Right lobe of liver (tissue), 6 donors: ENCODE data around the gene LGR5. TPM values are rescaled to one million over a fixed set of nuclear protein-coding genes. Genes with fewer than 3 reads are reported as not detected.

Experiments
- ATAC-seq, 4 donors: fragments of 200-7000 bp; cut with Tn5 transposase; one replicate each; pipeline ENCODE4 v1.9.1; 2020; ENCODE audit warnings: mild to moderate bottlenecking in 4 of 4, moderate library complexity in 4 of 4
- DNase-seq, 3 donors: peaks; one replicate each; pipeline ENCODE4 v3.0.0-alpha.2; 2020
- H3K27ac ChIP-seq, 3 donors: fragments of 200-600 bp; one replicate each; pipeline ENCODE4 v1.8.0; 2022
- H3K27me3 ChIP-seq, 2 donors: fragments of 200-600 bp; one replicate each; pipeline ENCODE4 v1.8.0; 2022
- H3K36me3 ChIP-seq, 4 donors: fragments of 200-600 bp; sonication (generic) in 1 of 4; one replicate each; pipeline versions ENCODE4 v1.5.1 to v1.8.0; 2017 to 2022; ENCODE audit warnings: control low read depth in 1 of 4
- H3K4me1 ChIP-seq, 4 donors: fragments of 200-600 bp; sonication (generic) in 1 of 4; one replicate each; pipeline versions ENCODE4 v1.5.1 to v1.8.0; 2017 to 2022; ENCODE audit warnings: control low read depth in 1 of 4
- H3K4me3 ChIP-seq, 3 donors: fragments of 200-600 bp; one replicate each; pipeline ENCODE4 v1.8.0; 2022
- H3K9me3 ChIP-seq, 4 donors: fragments of 200-600 bp; sonication (generic) in 1 of 4; one replicate each; pipeline versions ENCODE4 v1.5.1 to v1.8.0; 2017 to 2022; ENCODE audit warnings: control low read depth in 1 of 4
- POLR2A ChIP-seq: fragments of 450-650 bp; IDR thresholded peaks from one replicate; pipeline ENCODE4 v1.6.1; 2017; ENCODE audit warnings: antibody characterized with exemption, mild to moderate bottlenecking
- WGBS: methylation state at CpG from one replicate; pipeline ENCODE4 v1.1.6; 2018; ENCODE audit warnings: low coverage, low lambda C conversion rate; ENCODE audit not compliant: insufficient coverage; ENCODE audit errors: missing lambda C conversion rate; 5-methylcytosine and 5-hydroxymethylcytosine counted together
- intact Hi-C, 2 donors: fragments of 100-400 bp; cut with DNase I; formaldehyde crosslinking; loops; one replicate each; pipeline versions ENCODE4 v1.11.2 to v1.14.1; 2022
- total RNA-seq, 6 experiments: library from RNA; depleted of rRNA in 2 of 6; stranded (reverse); fragments of >200 nt in 2 of 6; fragmentation: NEBNext Ultra II Directional in 3 of 6; extraction: Animal tissue kit (Norgen Biotek cat#: 25700) in 3 of 6; gene quantifications; one replicate each; pipeline versions ENCODE4 v1.1.0 to v1.2.4, GENCODE V29; 2016 to 2023
- TF ChIP-seq, protein P1 (sequence below), 4 donors: fragments of 200-600 bp in 3 of 4; fragments of 450-650 bp in 1 of 4; IDR thresholded peaks; one replicate each; pipeline versions ENCODE4 v1.5.1 to v1.8.0; 2016 to 2022; ENCODE audit warnings: antibody characterized with exemption in 4 of 4, mild to moderate bottlenecking in 2 of 4
- donor health status: DM: no; HTN: yes; CAD: no.
- donor health status: DM: no; HTN: no; CAD: no.
- donor health status: DM: no; HTN: no; CAD: no.
- donor health status: DM: no; HTN: yes; CAD: no.
- donor health status: DM: no; HTN: yes; CAD: no.

LGR5 gene
- total RNA-seq, 6 experiments from 2014 or later: 0.11 to 0.31 (median 0.17) TPM

DNA sequence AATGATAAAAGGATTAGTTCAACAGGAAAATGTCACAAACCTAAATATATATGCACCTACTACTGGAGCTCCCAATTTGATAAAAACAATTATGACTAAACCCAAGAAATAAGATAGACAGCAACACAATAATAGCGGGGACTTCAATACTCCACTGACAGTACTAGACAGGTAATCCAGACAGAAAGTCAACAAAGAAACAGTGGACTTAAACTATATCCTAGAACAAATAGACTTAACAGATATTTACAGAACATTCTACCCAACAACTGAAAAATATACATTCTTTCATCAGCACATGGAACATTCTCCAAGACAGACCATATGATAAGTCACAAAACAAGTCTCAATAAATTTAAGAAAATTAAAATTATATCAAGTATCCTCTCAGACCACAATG is 28.0 kb upstream of the LGR5 start:
- Histone ChIP-seq H3K4me3 (no peak overlapping the region), H3K4me1 (no peaks in the 10 kb centered on the region), H3K27me3 (no peaks in the 10 kb centered on the region), H3K9me3 (no peaks in the 10 kb centered on the region), H3K27ac (no peak overlapping the region), H3K36me3 (no peaks in the 10 kb centered on the region)
- TF ChIP-seq, protein P1, sequence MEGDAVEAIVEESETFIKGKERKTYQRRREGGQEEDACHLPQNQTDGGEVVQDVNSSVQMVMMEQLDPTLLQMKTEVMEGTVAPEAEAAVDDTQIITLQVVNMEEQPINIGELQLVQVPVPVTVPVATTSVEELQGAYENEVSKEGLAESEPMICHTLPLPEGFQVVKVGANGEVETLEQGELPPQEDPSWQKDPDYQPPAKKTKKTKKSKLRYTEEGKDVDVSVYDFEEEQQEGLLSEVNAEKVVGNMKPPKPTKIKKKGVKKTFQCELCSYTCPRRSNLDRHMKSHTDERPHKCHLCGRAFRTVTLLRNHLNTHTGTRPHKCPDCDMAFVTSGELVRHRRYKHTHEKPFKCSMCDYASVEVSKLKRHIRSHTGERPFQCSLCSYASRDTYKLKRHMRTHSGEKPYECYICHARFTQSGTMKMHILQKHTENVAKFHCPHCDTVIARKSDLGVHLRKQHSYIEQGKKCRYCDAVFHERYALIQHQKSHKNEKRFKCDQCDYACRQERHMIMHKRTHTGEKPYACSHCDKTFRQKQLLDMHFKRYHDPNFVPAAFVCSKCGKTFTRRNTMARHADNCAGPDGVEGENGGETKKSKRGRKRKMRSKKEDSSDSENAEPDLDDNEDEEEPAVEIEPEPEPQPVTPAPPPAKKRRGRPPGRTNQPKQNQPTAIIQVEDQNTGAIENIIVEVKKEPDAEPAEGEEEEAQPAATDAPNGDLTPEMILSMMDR (IDR thresholded peaks at IDR 0.05): no peak
- TF ChIP-seq POLR2A: no peak
- ATAC-seq (no peak), DNase-seq (no peak)
- WGBS: 43% methylated on average over 1 of the region's 1 CpG
- intact Hi-C loops: no loop called here

DNA sequence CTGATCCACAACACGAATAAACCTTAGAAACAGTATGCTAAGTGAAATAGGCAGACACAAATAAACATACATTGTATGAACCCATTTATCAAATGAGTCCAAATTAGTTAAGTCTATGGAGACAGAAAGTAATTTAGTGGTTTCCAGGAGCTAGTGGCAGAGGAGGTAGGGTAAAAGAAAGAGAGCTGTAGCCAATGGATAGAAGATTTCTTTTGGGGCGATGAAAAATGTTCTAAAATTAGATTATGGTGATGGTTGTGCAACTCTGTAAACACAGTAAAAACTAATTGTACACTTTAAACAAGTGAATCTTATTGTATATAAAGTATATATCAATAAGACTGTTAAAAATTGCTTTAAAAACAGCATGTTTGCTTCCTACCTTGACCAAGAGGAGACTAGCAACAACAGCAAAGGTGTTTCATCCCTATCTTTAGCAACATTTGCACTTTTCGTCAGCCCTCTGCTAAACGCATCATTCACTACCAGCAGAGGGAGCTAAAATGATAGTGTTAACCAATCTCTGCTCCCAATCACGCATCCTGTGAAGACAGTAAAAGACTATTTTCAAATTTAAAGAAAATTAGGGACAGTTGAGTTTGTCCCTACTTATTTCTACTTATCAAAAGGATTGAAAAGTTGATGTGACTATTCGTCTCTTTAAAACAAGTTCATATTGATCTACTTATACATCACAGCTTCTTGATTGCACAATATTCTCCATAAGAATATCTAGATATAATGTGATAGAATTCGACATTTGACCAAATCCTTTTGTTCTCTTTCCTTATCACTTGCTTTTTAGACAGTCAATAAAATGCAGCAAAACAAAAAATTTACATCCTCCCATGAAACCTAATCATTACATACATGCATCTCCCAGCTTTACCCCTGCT is 24.0 kb upstream of the LGR5 start:
- Histone ChIP-seq H3K4me1 (no peaks in the 10 kb centered on the region), H3K27ac (no peak overlapping the region), H3K4me3 (no peak overlapping the region), H3K27me3 (no peaks in the 10 kb centered on the region), H3K36me3 (no peaks in the 10 kb centered on the region), H3K9me3 (no peaks in the 10 kb centered on the region)
- 10% methylated on average over 7 of the region's 7 CpGs for WGBS
- ATAC-seq: peak; percentile 81 to 90 (median 87)
- DNase-seq: no peak
- intact Hi-C loops: no loop called here
- TF ChIP-seq, protein P1 (IDR thresholded peaks at IDR 0.05): peak; percentile 71 to 84 (median 77)
- TF ChIP-seq POLR2A: no peak

DNA sequence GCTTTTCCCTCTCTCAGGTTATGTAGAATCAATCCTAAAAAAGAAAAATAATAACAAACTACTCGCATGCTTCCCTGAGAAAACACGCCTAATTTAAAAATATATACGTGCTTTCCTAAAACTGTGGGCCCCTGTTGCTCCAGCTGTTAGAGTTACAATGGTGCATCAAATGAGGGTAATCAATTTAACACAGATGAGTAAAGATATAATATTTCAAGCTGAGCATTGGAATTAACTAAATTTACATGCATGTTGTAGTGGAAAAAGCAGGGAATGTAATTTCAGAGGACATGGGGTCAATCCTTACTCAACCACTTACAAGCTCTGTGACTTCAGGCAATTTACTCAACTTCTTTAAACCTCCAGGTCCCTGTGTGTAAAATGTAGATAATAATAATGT is 22.4 kb upstream of the LGR5 start:
- no peak for DNase-seq
- WGBS: 88% methylated on average over 3 of the region's 3 CpGs

DNA sequence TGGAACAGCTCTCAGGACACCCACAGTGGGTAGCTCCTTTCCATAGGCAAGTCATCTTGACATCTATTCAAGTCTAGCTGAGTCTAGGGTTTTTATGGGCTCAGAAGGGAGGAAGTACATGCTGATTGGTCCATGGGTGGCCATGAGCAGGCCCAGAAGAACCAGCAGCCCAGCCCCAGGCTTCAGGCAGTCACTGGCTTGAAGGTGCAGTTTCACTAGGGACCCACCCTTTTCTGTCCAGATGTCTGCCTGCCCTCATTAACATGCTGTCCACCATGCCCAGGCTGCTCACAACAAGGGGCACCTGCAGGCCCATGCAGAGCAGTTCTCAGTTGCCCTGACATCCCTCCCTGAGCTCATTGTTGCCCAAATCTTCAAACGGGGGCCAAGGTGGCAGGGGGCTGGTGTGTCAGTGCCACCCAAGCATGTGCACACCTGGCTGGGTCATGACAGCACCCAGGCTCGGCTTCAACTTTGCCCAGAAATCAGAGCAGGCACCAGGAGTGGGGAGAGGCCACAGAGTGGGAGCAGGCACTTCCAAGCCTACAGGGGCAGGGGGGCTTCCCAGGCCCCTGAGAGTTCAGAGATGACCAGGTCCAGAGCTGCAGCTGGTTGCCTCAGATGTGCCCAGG is 18.7 kb upstream of the LGR5 start:
- ATAC-seq: no peak

More for the DNA sequence above, 22.4 kb upstream of the LGR5 start:
- Histone ChIP-seq H3K4me3 (no peak overlapping the region), H3K36me3 (no peaks in the 10 kb centered on the region), H3K4me1 (no peaks in the 10 kb centered on the region), H3K9me3 (no peaks in the 10 kb centered on the region), H3K27me3 (no peaks in the 10 kb centered on the region), H3K27ac (no peak overlapping the region)
- intact Hi-C loops: no loop called here
- ATAC-seq: no peak
- TF ChIP-seq POLR2A: no peak
- TF ChIP-seq, protein P1 (IDR thresholded peaks at IDR 0.05): no peak

More for the DNA sequence above, 18.7 kb upstream of the LGR5 start:
- intact Hi-C loops: no loop called here
- Histone ChIP-seq H3K36me3 (no peaks in the 10 kb centered on the region), H3K27ac (no peak overlapping the region), H3K9me3 (no peaks in the 10 kb centered on the region), H3K4me3 (no peak overlapping the region), H3K4me1 (no peaks in the 10 kb centered on the region), H3K27me3 (no peaks in the 10 kb centered on the region)
- no peak for DNase-seq
- WGBS: 60% methylated on average over 1 of the region's 2 CpGs
- TF ChIP-seq, protein P1 (IDR thresholded peaks at IDR 0.05): no peak
- no peak for TF ChIP-seq POLR2A
